Omental fat pad (tissue), 4 donors: ENCODE results near the gene STIMATE. TPM values are rescaled to one million over a fixed set of nuclear protein-coding genes. Genes with fewer than 3 reads are reported as not detected.

Experiments used
- ATAC-seq: fragments of 150-250 bp; one replicate; pipeline ENCODE4 v1.9.1; 2016; ENCODE audit warnings: mild to moderate bottlenecking, moderate library complexity; ENCODE audit not compliant: low FRiP score
- DNase-seq: peaks from one replicate; pipeline ENCODE4 v3.0.0-alpha.2; 2019; ENCODE audit warnings: low spot score
- CTCF ChIP-seq, 3 donors: fragments of 450-650 bp; IDR thresholded peaks; one replicate each; pipeline ENCODE4 v1.5.1; 2016 to 2017; ENCODE audit warnings: antibody characterized with exemption in 3 of 3, mild to moderate bottlenecking in 3 of 3, moderate library complexity in 2 of 3
- total RNA-seq, 4 donors: library from RNA; depleted of rRNA; stranded (reverse); fragments of >200 nt; gene quantifications; one replicate each; pipeline ENCODE4 v1.1.0, GENCODE V29; 2016

The STIMATE gene
- total RNA-seq, 4 donors from 2014 or later: 15.1 to 34.7 (median 18.8) TPM

GRCh38 chr3:52880047-52880446 is 17.3 kb downstream of the STIMATE start:
- no peak for TF ChIP-seq CTCF (IDR thresholded peaks at IDR 0.05)
- no peak for ATAC-seq
- no peak for DNase-seq

- DNase-seq (no peak), ATAC-seq (no peak)
- no peak for TF ChIP-seq CTCF (IDR thresholded peaks at IDR 0.05)
Measured at GRCh38 chr3:52879581-52879980, 17.8 kb downstream of the STIMATE start.

GRCh38 chr3:52879090-52879489 is 18.3 kb downstream of the STIMATE start:
- TF ChIP-seq CTCF (IDR thresholded peaks at IDR 0.05): no peak
- DNase-seq: no peak
- ATAC-seq: no peak

GRCh38 chr3:52877085-52877484 is 20.3 kb downstream of the STIMATE start:
- DNase-seq: no peak
- no peak for ATAC-seq
- TF ChIP-seq CTCF (IDR thresholded peaks at IDR 0.05): no peak

- TF ChIP-seq CTCF (IDR thresholded peaks at IDR 0.05): no peak
- DNase-seq (no peak), ATAC-seq (no peak)
Measured at GRCh38 chr3:52874864-52875587, 22.3 kb downstream of the STIMATE start.

- no peak for DNase-seq
- ATAC-seq: no peak
- no peak for TF ChIP-seq CTCF (IDR thresholded peaks at IDR 0.05)
Measured at GRCh38 chr3:52874160-52874701, 23.1 kb downstream of the STIMATE start.
